Stomach (tissue), 4 donors: ENCODE measurements around the gene RPP25L.

Experiments
- POLR2A ChIP-seq, 4 donors: fragments of 450-650 bp; IDR thresholded peaks; one replicate each; pipeline ENCODE4 v1.6.1; 2016; ENCODE audit warnings: antibody characterized with exemption in 4 of 4, control low read depth in 2 of 4, mild to moderate bottlenecking in 1 of 4, moderate library complexity in 1 of 4
- POLR2AphosphoS5 ChIP-seq, 3 donors: sonication (generic); formaldehyde crosslinking; IDR thresholded peaks; one replicate each; pipeline ENCODE4 v1.6.1; 2016; ENCODE audit warnings: antibody characterized with exemption in 3 of 3
- TF ChIP-seq, protein P1 (sequence below), 7 experiments: fragments of 450-650 bp in 4 of 7; fragments of 200-600 bp in 3 of 7; sonication (generic) in 3 of 7; IDR thresholded peaks; one replicate each; pipeline ENCODE4 v1.5.1; 2016 to 2019; ENCODE audit warnings: antibody characterized with exemption in 7 of 7, control low read depth in 2 of 7, mild to moderate bottlenecking in 1 of 7

DNA sequence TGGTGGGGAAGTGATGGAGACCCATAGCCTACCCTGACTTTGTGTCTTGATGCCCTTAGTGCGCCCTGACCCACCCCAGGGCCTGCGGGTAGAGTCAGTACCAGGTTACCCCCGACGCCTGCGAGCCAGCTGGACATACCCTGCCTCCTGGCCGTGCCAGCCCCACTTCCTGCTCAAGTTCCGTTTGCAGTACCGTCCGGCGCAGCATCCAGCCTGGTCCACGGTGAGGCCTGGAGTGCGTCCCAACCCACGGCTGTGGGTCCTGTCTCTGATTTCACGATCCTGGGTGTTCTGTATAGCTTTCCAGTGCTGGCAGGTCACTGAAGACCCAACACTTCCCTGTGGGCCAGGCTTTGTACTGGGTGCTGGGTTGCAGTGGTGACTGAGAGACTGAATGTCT lies 46.6 kb upstream of the RPP25L start:
- TF ChIP-seq POLR2A (IDR thresholded peaks at IDR 0.05) (no peak), POLR2AphosphoS5 (IDR thresholded peaks at IDR 0.05) (no peak)
- TF ChIP-seq, protein P1, sequence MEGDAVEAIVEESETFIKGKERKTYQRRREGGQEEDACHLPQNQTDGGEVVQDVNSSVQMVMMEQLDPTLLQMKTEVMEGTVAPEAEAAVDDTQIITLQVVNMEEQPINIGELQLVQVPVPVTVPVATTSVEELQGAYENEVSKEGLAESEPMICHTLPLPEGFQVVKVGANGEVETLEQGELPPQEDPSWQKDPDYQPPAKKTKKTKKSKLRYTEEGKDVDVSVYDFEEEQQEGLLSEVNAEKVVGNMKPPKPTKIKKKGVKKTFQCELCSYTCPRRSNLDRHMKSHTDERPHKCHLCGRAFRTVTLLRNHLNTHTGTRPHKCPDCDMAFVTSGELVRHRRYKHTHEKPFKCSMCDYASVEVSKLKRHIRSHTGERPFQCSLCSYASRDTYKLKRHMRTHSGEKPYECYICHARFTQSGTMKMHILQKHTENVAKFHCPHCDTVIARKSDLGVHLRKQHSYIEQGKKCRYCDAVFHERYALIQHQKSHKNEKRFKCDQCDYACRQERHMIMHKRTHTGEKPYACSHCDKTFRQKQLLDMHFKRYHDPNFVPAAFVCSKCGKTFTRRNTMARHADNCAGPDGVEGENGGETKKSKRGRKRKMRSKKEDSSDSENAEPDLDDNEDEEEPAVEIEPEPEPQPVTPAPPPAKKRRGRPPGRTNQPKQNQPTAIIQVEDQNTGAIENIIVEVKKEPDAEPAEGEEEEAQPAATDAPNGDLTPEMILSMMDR (IDR thresholded peaks at IDR 0.05): no peak
